ENCODE data around the gene RAN.
"Not testable (repeated sequence)": the region's sequence is repeated elsewhere in the genome, so short reads cannot be mapped to it uniquely, and the experiment has no call there.

The RAN gene

DNA sequence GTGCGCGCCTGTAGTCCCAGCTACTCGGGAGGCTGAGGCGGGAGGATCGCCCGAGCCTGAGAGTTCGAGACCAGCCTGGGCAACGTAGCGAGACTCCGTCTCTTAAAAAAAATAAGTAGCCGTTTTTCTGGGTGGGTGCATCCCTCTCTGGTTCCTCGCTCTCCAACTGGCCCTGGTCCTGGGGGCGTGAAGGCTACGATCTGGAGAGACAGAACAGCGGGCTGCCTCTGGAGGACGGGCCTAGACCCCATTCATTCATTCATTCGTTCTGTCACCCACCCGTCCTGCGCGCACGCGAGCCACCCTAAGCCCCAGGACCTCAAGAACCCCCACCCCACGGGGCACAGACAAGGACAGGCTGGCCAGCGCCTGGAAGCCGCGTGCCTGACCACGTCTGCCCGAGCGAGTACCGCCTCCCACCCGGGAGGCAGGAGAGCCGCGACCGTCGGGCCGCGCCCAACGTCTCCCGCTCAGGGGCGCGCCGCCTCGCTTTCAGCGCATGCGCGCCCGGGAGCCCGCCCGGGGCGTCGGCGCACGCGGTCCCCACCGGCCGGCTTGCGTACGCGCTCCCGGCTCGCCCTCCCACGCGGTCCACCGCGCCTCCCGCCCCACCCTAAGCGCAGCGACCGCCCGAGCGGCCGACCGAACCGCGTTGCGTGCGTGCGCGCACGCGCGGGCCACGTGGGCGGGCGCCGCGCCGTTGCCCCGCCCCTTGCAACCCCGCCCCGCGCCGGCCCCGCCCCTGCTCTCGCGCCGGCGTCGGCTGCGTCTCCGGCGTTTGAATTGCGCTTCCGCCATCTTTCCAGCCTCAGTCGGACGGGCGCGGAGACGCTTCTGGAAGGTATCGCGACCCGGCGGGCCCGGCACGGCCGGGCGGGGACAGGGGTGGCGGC is at the start of gene RAN:
TSS of gene RAN (plus strand) at position 781 of the 893 bp plus-strand sequence. CDS start 528 bp downstream, outside the sequence.
- peak; percentile 89 for DNase-seq

GRCh38 chr12:130825771-130826150 is 46.1 kb upstream of the RAN start:
- DNase-seq = no peak

- DNase-seq = no peak
Observed at GRCh38 chr12:130826151-130826801, 45.6 kb upstream of the RAN start.

- DNase-seq = no peak
Observed at GRCh38 chr12:130827432-130827831, 44.4 kb upstream of the RAN start.

- no peak for DNase-seq
Observed at GRCh38 chr12:130828895-130829294, 43.0 kb upstream of the RAN start.

DNA sequence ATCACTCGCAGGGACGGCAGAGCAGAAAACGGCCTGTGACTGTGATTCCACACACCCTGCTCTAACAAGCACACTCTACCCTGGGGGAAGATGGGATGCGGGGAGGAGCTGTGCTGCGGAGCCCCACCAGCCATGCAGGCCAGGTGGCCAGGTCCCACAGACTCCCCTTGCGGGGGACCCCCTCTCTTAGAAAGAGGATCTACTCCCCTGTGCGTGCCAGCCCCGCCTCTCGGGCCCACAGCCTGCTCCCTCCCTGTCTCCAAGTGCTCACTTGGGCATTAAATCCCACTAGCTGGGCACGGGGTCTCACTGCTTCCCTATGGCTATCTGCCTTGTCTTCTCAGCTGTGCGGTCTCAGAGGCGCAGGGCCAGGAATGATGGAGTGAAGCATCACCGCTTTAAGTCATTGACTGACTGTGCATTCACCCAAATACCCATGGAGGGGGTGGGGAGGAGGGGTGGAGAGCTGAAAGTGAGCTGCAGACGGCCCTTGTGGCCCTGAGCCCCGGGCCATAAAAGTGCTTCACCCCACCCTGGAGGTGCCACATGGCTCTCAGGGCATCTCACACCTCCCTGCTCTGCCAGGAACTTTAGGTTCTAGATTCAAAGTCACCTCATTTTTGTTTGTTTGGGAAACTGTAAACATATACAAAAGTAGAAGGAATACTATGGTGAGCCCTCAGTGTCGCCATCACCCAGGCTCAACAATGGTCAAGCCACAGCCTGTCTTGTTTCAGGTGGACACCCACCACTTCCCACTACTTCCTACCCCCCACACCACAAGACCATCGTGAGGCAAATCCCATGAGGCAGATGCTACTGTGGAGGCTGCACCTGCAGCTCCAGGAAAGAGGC is 42.2 kb upstream of the RAN start:
- DNase-seq = no peak

DNA sequence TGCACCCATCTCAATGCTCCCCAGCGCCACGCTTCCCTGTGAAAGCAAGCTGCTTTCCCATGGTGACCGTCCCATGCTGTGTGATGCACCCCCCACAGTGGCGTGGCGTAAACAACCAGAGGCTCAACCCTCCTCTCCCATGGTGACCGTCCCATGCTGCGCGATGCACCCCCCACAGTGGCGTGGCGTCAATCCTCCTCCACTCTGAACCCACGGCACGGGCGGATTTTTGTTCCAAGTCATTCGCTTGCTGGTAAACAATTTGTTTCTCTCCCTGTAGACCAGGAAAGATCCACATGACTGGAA is 41.7 kb upstream of the RAN start:
- peak; percentile 92 for DNase-seq

DNA sequence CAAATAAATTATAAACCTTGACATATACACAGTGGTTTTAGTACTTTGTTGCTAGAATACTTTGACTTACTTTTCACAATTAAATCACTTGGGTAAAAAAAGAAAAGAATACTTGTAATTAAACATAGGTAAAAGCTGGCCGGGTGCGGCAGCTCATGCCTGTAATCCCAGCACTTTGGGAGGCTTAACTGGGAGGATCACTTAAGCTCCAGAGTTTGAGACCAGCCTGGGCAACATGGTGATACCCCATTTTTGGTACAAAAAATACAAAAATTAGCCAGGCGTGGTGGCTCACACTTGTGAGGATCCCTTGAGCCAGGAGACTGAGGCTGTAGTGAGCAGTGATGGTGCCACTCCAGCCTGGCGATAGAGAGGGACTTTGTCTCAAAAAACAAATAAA is 40.6 kb upstream of the RAN start:
- no peak for DNase-seq

- DNase-seq = no peak
Observed at GRCh38 chr12:130831876-130832405, 39.9 kb upstream of the RAN start.

- DNase-seq = no peak
Observed at GRCh38 chr12:130832561-130833209, 39.2 kb upstream of the RAN start.

DNA sequence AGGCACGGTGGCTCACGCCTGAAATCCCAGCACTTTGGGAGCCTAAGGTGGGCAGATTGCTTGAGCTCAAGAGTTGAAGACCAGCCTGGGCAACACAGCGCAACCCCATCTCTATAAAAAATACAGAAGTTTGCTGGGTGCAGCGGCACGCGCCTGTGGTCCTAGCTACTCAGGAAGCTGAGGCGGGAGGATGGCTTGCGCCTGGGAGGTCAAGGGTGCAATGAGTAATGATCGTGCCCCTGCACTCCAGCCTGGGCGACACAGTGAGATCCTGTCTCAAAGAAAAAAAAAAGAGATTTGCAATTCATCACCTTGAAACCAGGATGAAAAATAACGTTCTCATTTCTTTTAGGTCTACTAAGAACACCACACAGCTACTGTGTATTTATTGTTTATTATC is 36.9 kb upstream of the RAN start:
- no peak for DNase-seq

GRCh38 chr12:130835436-130835835 is 36.4 kb upstream of the RAN start:
- no peak for DNase-seq

- DNase-seq = no peak
Observed at GRCh38 chr12:130838284-130838950, 33.4 kb upstream of the RAN start.

DNA sequence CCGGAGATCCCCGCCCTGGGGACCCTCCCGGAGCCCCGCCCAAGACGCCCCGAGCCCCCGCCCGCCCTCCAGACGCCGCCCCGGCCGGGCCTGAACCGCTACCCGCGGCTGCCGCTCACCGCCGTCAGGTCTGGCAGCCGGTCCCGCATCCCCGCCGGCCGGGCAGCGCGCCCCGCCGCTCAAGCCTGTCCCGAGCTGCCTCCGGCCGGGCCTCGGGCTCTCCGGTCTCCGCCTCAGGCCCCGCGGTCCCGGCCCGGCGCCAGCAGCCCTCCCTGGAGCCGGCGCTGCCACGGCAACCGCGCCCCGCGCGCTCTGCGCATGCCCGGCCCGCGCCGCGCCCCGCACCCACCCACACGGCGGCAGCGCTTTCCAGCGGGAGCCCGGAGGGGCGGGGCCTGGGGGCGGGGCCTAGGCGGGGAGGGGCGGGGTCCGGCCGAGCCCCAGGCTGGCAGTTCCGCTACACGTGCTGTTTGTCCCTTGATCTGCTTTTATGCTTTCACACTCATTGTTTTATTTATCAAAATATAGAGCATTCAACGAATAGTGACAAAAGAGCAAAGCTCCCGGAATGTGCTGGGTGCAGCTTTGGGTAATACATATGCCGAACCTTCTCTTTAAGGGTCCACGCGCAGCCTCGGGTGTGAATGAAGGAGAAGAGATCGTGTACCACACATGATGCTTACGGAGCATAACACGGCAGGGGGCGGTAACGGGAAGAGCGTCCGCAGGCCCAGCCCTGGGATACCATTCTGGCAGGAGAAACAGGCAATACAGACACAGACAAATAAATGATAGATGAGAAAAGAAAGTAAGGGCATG is 32.7 kb upstream of the RAN start, which contains the start of gene STX2:
TSS of gene STX2 (minus strand) at position 300 of the 819 bp plus-strand sequence. CDS start at position 149, 151 bp downstream.
- DNase-seq = peak; percentile 73

- DNase-seq = no peak
Observed at GRCh38 chr12:130839770-130840404, 32.0 kb upstream of the RAN start.

GRCh38 chr12:130846369-130846768 is 25.5 kb upstream of the RAN start:
- DNase-seq = no peak

DNA sequence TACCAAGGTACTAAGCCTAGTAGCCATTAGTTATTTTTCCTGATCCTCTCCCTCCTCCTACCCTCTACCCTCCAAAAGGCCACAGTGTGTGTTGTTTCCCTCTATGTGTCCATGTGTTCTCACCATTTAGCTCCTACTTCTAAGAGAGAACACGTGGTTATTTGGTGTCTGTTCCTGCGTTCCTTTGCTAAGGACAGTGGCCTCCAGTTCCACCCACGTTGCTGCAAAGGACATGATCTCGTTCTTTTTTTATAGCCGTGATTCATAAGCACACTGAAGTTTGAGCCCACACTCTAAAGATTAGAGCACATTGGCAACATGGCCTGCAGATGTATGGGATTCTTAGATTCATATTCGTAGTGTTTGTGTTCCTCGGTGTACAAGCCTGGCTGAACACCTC is 24.8 kb upstream of the RAN start:
- no peak for DNase-seq

DNA sequence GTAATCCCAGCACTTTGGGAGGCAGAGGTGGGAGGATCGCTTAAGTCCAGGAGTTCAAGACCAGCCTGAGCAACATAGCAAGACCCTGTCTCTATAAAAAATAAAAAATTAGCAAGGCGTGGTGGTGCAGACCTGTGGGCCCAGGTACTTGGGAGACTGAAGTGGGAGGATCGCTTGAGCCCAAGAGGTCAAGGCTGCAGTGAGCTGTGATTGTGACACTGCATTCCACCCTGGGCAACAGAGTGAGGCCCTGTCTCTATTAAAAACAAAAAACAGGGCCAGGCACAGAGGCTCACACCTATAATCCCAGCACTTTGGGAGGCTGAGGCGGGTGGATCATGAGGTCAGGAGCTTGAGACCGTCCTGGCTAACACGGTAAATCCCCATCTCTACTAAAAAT is 23.8 kb upstream of the RAN start:
- DNase-seq = not testable (repeated sequence)

DNA sequence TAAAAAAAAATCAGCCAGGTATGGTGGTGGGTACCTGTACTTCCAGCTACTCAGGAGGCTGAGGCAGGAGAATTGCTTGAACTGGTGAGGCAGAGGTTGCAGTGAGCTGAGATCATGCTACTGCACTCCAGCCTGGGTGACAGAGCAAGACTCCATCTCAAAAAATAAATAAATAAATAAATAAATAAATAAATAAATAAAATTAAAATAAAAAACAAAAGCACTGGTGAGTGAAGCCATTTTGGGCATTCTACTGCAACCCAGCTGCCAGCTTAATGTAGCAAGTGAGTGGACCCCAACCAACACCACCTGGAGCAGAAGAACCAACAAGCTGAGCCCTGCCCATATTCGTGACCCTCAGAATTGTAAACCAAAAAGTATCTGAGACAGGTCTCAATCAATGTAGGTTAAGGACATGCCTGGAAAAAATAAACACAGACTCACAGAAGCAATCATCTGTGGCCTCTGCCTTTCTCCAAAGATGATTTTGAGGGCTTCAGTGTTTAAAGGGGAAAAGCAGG is 23.0 kb upstream of the RAN start:
- not testable (repeated sequence) for DNase-seq

Measured in COR-L47 (cell line).